ENCODE data around the gene C3orf18.

C3orf18 gene

GRCh38 chr3:50580683-50581458 is 13.3 kb upstream of the C3orf18 start:
- no peak for DNase-seq (ENCODE audit: low read depth in 2 of 2)

- no peak for DNase-seq (ENCODE audit: low read depth in 2 of 2)
These were observed 9.8 kb upstream of the C3orf18 start for GRCh38 chr3:50577348-50577747.

GRCh38 chr3:50575372-50575771 is 7.8 kb upstream of the C3orf18 start:
- no peak for DNase-seq (ENCODE audit: low read depth in 2 of 2)

- no peak for DNase-seq (ENCODE audit: low read depth in 2 of 2)
These were observed 6.9 kb upstream of the C3orf18 start for GRCh38 chr3:50574444-50574831.

- peak; percentile 78 to 81 for DNase-seq (ENCODE audit: low read depth in 2 of 2)
These were observed 6.3 kb upstream of the C3orf18 start for GRCh38 chr3:50573566-50574443.

- DNase-seq (ENCODE audit: low read depth in 2 of 2), result peak in 1 of 2 donors; percentile 55
These were observed 5.3 kb upstream of the C3orf18 start for GRCh38 chr3:50572801-50573371.

- peak; percentile 72 to 80 for DNase-seq (ENCODE audit: low read depth in 2 of 2)
These were observed 4.6 kb upstream of the C3orf18 start for GRCh38 chr3:50572158-50572557.

GRCh38 chr3:50571486-50571885 is 3.9 kb upstream of the C3orf18 start:
- no peak for DNase-seq (ENCODE audit: low read depth in 2 of 2)

- DNase-seq (ENCODE audit: low read depth in 2 of 2), result no peak
These were observed 3.1 kb upstream of the C3orf18 start for GRCh38 chr3:50570508-50571279.

- peak; percentile 96 to 97 for DNase-seq (ENCODE audit: low read depth in 2 of 2)
These were observed 1.6 kb upstream of the C3orf18 start, which contains the start of gene HEMK1 for GRCh38 chr3:50568947-50569749. Gene HEMK1 (plus strand): TSS chr3:50569522. CDS start chr3:50571105, 1,583 bp downstream.

GRCh38 chr3:50567011-50567385 is 549 bp downstream of the C3orf18 start:
- DNase-seq (ENCODE audit: low read depth in 2 of 2), result no peak

GRCh38 chr3:50564321-50564720 is 3.2 kb downstream of the C3orf18 start:
- no peak for DNase-seq (ENCODE audit: low read depth in 2 of 2)

GRCh38 chr3:50563867-50564266 is 3.7 kb downstream of the C3orf18 start:
- no peak for DNase-seq (ENCODE audit: low read depth in 2 of 2)

- no peak for DNase-seq (ENCODE audit: low read depth in 2 of 2)
These were observed 4.7 kb downstream of the C3orf18 start for GRCh38 chr3:50562861-50563260.

GRCh38 chr3:50559702-50560101 is 7.8 kb downstream of the C3orf18 start:
- no peak for DNase-seq (ENCODE audit: low read depth in 2 of 2)

- no peak for DNase-seq (ENCODE audit: low read depth in 2 of 2)
These were observed 9.6 kb downstream of the C3orf18 start for GRCh38 chr3:50557915-50558314.

- no peak for DNase-seq (ENCODE audit: low read depth in 2 of 2)
These were observed 10.4 kb downstream of the C3orf18 start for GRCh38 chr3:50557106-50557505.

- DNase-seq (ENCODE audit: low read depth in 2 of 2), result no peak
These were observed 13.0 kb downstream of the C3orf18 start for GRCh38 chr3:50554553-50554952.

- DNase-seq (ENCODE audit: low read depth in 2 of 2), result no peak
These were observed 14.9 kb downstream of the C3orf18 start for GRCh38 chr3:50552598-50552997.

GRCh38 chr3:50551681-50552435 is 15.7 kb downstream of the C3orf18 start:
- DNase-seq (ENCODE audit: low read depth in 2 of 2), result no peak

Measured in stimulated activated CD4-positive, alpha-beta T cell treated with anti-CD3 and anti-CD28 coated beads, Interleukin-15, amount 100 ng/mL, for 48 hours (primary cell).